Kidney (tissue), 14 donors: ENCODE results near the gene NDUFC1. TPM values are rescaled to one million over a fixed set of nuclear protein-coding genes. Genes with fewer than 3 reads are reported as not detected.

Source experiments
- DNase-seq, 5 donors: peaks; one replicate each; pipeline ENCODE4 v3.0.0-alpha.2; 2013 to 2020
- FAIRE-seq: peaks from 2 replicates; lab custom pipeline; 2012; peaks lifted over from hg19 to GRCh38; lab: Jason Lieb, UNC
- H3K27ac ChIP-seq, 2 donors: one replicate each; pipeline ENCODE4 v1.7.0; 2013; ENCODE audit warnings: low read depth in 2 of 2, low read length in 2 of 2, inconsistent platforms in 1 of 2
- H3K27me3 ChIP-seq: one replicate; pipeline ENCODE4 v1.7.1; 2013; ENCODE audit warnings: low read length, inconsistent platforms; ENCODE audit not compliant: control insufficient read depth, insufficient read depth
- H3K36me3 ChIP-seq, 3 donors: one replicate each; pipeline versions ENCODE4 v1.7.0 to v1.7.1; 2013; ENCODE audit warnings: low read length in 3 of 3, control low read depth in 1 of 3, inconsistent platforms in 1 of 3; ENCODE audit not compliant: insufficient read depth in 3 of 3, control insufficient read depth in 2 of 3
- H3K4me1 ChIP-seq, 3 donors: one replicate each; pipeline versions ENCODE4 v1.7.0 to v1.7.1; 2013; ENCODE audit warnings: low read length in 3 of 3, inconsistent platforms in 1 of 3, low read depth in 1 of 3; ENCODE audit not compliant: control insufficient read depth in 2 of 3, insufficient read depth in 2 of 3
- H3K4me3 ChIP-seq, 3 donors: one replicate each; pipeline versions ENCODE4 v1.7.0 to v1.8.1; 2013; ENCODE audit warnings: low read length in 3 of 3, control low read depth in 1 of 3, inconsistent platforms in 1 of 3
- H3K9ac ChIP-seq, 3 donors: one replicate each; pipeline versions ENCODE4 v1.7.0 to v1.7.1; 2013; ENCODE audit warnings: low read length in 3 of 3, control low read depth in 1 of 3, inconsistent platforms in 1 of 3
- H3K9me3 ChIP-seq, 3 donors: one replicate each; pipeline versions ENCODE4 v1.7.0 to v1.7.1; 2013; ENCODE audit warnings: low read length in 3 of 3, control low read depth in 1 of 3, inconsistent platforms in 1 of 3; ENCODE audit not compliant: control insufficient read depth in 2 of 3, insufficient read depth in 1 of 3
- CTCF ChIP-seq: IDR thresholded peaks from 3 replicates; pipeline ENCODE4 v1.5.1; 2012; ENCODE audit warnings: mild to moderate bottlenecking, moderate library complexity, borderline replicate concordance; ENCODE audit not compliant: insufficient read depth; ENCODE audit errors: extremely low read depth
- intact Hi-C: fragments of 100-400 bp; cut with DNase I; formaldehyde crosslinking; loops from one replicate; pipeline ENCODE4 v1.11.1; 2022
- polyA plus RNA-seq: library from polyadenylated mRNA; stranded (reverse); fragments of 350-450 nt; fragmentation: Illumina TruSeq; extraction: RNeasy Lipid Tissue Mini Kit (QIAGEN cat#74804); gene quantifications from one replicate; pipeline ENCODE4 v1.2.3, GENCODE V29; 2014; ENCODE audit warnings: low read depth, low replicate concordance; ENCODE audit not compliant: insufficient read depth
- total RNA-seq: library from RNA; stranded (reverse); fragmentation: NEBNext Ultra II Directional; extraction: Animal tissue kit (Norgen Biotek cat#: 25700); gene quantifications from one replicate; pipeline ENCODE4 v1.2.1, GENCODE V29; 2021
- donor health status: control.
- donor health status: control.
- donor health status: control.
- donor health status: control.
- donor health status: control.
- donor health status: DM: yes; HTN: yes; CAD: no.
- donor health status: Normal renal cell carcinoma (clear cell type).

The NDUFC1 gene
- total and polyA plus RNA-seq, 2 donors from 2014 or later = 75.9 to 378 TPM

GRCh38 chr4:139242511-139243051 is 59.7 kb downstream of the NDUFC1 start:
- intact Hi-C loops = no loop called here
- H3K27me3 ChIP-seq = no peaks in the 10 kb centered on the region
- DNase-seq (no peak), FAIRE-seq (no peak)
- no peak for TF ChIP-seq CTCF
- no peaks in the 10 kb centered on the region for H3K4me1 ChIP-seq
- H3K36me3 ChIP-seq = no peaks in the 10 kb centered on the region
- H3K9me3 ChIP-seq = no peaks in the 10 kb centered on the region
- H3K9ac ChIP-seq = no peak overlapping the region
- H3K27ac ChIP-seq = no peak overlapping the region
- no peak overlapping the region for H3K4me3 ChIP-seq

DNA sequence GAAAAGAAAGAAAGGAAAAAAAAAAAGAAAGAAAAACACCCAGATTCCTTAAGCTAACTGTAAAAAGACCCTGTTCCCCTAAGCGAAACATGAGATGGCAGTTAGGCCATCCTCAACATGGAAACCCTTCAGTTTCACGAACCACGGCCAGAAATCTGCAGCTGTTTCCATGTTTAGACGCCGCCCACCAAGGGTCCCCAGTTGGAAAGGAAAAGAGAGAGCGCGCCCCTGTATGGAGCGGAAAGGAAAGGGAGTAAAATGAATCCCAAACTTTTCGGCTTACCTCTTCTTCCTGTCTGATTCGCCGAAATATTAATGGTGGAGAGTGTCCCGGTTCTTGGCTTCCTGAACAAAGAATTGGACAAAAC is 60.5 kb downstream of the NDUFC1 start:
- intact Hi-C loops = no loop called here

GRCh38 chr4:139241086-139241783 is 61.0 kb downstream of the NDUFC1 start:
- intact Hi-C loops = no loop called here
- Histone ChIP-seq H3K4me3 (no peak overlapping the region), H3K9me3 (no peaks in the 10 kb centered on the region), H3K4me1 (no peaks in the 10 kb centered on the region), H3K9ac (no peak overlapping the region), H3K27me3 (no peaks in the 10 kb centered on the region), H3K27ac (no peak overlapping the region), H3K36me3 (no peaks in the 10 kb centered on the region)
- no peak for TF ChIP-seq CTCF
- no peak for FAIRE-seq
- peak in 3 of 5 donors; percentile 26 to 48 (median 36) for DNase-seq

More for the DNA sequence above, 60.5 kb downstream of the NDUFC1 start:
- Histone ChIP-seq H3K9ac (no peak overlapping the region), H3K4me3 (no peak overlapping the region), H3K36me3 (no peaks in the 10 kb centered on the region), H3K4me1 (no peaks in the 10 kb centered on the region), H3K27ac (no peak overlapping the region), H3K27me3 (no peaks in the 10 kb centered on the region), H3K9me3 (no peaks in the 10 kb centered on the region)
- TF ChIP-seq CTCF = no peak
- no peak for DNase-seq
- no peak for FAIRE-seq

Other genes with a start within 250 kb of the NDUFC1 start
- 58.5 TPM for gene ELF2, start 125.3 kb downstream of the NDUFC1 start, total RNA-seq
- gene ELF2, start 125.3 kb downstream of the NDUFC1 start, polyA plus RNA-seq = 12.8 TPM
- 0.25 TPM for gene MGARP, start 22.3 kb downstream of the NDUFC1 start, total RNA-seq
- gene MGARP, start 22.3 kb downstream of the NDUFC1 start, polyA plus RNA-seq = 4.3 TPM
- gene NAA15, start 972 bp downstream of the NDUFC1 start, total RNA-seq = 38.8 TPM
- 7.0 TPM for gene NAA15, start 972 bp downstream of the NDUFC1 start, polyA plus RNA-seq
- gene RAB33B, start 151.6 kb upstream of the NDUFC1 start, total RNA-seq = 9.8 TPM
- 2.5 TPM for gene RAB33B, start 151.6 kb upstream of the NDUFC1 start, polyA plus RNA-seq